NOMO-1 (cell line): ENCODE data around the gene LRRC70.
"Not testable (repeated sequence)": the region's sequence is repeated elsewhere in the genome, so short reads cannot be mapped to it uniquely, and the experiment has no call there.

Experiments used
- DNase-seq, 2 experiments: peaks; one replicate each; lab custom pipeline; 2025; ENCODE audit not compliant: unreplicated experiment in 2 of 2; lab: John Stamatoyannopoulos, UW

Gene LRRC70

DNA sequence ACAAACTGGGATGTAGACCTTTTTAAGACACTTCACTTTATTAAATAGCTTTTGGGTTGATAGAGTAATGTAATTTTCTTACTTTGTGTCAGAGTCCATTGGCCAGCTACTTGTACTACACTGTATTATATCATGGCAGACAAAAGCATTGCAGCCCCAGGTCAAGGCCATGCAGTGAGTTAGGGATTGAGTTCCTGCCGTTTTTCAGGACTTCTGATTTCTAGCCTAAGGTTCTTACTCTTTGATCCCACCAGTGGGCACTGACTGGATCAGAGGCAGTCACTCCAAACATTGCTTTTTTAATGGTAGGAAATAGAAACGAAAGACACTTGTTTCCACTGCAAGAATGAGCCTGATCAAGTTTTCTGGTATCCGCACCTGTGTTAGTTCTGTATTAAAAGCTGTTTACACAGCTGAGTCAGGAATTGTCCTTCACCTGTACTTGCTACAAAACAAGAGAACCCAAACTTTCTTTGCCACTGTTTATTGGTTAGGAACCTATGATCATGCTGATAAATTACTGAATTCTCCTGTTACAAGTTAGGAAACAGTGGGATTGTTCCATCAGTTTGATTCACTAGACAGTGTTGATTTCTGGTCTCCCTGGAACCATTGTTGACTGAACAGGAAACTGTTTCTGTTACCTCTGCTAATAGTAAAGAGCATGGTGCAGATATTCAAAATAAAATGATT is 22.1 kb downstream of the LRRC70 start:
- DNase-seq, result no peak

DNA sequence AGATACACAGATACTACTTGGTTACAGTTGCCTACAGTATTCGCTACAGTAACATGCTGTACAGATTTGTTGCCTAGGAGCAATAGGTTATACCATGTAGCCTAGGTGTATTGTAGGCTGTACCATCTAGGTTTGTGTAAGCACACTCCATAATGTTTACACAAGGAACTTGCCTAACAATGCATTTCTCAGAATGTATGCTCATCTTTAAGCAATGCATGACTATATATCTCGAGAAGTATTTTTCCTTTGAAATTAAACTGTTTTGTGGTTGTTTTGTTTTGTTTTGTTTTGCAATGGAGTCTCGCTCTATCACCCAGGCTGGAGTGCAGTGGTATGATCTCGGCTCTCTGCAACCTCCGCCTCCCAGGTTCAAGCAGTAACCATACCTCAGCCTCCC is 25.3 kb downstream of the LRRC70 start:
- no peak for DNase-seq

DNA sequence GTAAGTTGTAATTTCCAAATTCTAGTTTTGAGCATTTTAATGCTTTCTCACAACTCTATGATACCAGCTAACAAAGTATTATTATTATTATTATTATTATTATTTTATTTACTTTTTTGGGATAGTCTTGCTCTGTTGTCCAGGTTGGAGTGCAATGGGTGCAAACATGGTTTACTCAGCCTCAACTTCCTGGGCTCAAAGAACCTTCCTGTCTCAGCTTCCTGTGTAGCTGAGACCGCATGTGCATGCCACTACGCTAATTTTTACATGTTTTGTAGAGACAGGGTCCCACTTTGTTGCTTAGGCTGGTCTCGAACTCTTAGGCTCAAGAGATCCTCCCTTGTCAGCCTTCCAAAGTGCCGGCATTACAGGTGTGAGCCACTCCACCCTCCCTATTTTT is 27.0 kb downstream of the LRRC70 start:
- DNase-seq, result no peak

DNA sequence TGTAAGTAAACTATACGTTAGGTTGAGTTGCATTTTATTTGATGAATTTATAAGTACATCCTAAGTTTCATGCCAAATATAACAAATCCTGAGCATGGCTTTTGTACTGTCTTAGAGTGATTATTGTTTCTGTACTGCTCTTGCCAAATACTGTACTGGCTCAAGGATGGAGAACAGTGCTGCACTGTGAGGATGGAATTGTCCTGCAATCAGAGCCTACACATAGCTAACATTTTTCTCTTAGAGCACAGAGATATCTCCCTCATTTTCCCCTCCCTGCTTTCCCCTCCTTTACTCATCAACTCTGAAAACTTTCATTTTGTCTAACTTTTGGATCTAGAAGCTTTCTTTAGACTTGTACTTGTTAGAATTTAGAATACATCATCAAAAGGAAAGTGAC is 28.3 kb downstream of the LRRC70 start:
- DNase-seq, result no peak

DNA sequence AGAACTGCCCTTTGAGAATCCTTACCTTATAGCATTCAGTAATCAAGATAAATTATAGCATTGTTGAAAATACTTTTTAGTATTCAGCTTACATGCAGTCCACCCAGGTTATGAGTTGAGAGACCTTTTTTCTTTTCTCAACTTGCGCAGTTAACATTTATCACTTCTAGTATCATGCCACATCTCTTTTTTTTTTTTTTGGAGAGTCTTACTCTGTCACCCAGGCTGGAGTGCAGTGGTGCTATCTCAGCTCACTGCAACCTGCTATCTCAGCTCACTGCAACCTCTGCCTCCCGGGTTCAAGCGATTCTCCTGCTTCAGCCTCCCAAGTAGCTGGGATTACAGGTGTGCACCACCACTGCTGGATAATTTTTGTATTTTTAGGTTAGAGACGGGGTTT is 29.0 kb downstream of the LRRC70 start:
- no peak for DNase-seq

DNA sequence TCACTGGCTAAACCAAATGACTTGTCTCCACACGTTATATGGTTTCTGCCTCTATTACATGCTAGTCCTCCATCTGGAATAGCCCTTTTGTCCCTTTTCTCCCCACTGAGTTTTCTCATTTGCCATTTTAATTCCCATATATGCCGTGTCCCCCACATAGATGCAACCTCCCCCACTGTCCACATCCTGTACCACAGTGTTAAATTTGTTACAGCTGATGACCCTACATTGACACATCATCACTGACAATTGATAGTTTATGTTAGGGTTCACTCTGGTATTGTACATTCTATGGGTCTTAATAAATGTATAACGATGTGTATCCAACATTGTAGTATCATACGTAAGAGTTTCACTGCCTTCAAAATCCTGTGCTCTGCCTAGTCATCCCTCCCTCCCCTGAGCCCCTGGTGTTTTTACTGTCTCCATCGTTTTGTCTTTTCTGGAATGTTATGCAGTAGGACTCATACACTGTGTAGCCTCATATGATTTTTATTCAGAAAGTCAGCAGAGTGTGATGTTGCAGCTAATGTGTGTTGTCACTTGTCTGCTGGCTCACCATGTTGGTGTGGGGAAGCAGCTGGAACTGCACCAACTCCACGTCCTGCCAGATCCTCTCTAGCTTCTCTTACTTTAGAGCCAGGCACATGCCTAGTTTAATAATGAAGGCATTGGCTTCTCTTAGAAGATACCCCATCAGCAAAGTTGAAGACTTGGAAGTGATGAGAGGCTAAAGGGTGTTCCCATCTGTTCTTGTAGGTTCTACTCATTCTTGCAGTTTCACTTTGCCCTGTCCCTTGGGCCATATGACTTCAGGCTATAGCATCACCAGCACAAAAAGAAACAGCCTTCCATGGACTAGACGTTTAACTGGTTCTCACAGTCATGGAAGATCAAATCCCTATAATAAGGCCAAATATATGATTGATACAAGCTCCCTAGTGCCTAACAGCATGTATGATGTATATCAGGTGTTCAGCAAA is 30.2 kb downstream of the LRRC70 start:
- DNase-seq, result no peak

DNA sequence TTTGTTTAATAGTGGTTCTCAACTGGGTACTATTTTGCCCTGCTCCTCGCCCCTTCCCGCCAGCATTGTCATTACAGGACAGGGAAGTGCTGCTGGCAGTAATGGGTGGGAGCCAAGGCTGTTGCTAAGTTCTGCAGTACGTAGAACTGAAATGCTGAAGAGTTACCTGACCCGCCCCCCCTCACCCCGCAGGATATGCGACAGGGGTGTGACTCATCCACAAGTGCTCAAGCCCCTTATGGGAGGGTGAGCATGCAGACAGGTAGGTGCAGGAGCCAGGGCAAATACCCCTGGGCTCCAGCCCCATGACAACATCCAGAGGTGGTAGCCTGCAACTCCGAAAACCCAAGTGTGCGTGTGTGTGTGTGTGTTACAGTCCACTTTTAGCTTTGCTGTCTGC is 35.7 kb downstream of the LRRC70 start:
- no peak for DNase-seq

DNA sequence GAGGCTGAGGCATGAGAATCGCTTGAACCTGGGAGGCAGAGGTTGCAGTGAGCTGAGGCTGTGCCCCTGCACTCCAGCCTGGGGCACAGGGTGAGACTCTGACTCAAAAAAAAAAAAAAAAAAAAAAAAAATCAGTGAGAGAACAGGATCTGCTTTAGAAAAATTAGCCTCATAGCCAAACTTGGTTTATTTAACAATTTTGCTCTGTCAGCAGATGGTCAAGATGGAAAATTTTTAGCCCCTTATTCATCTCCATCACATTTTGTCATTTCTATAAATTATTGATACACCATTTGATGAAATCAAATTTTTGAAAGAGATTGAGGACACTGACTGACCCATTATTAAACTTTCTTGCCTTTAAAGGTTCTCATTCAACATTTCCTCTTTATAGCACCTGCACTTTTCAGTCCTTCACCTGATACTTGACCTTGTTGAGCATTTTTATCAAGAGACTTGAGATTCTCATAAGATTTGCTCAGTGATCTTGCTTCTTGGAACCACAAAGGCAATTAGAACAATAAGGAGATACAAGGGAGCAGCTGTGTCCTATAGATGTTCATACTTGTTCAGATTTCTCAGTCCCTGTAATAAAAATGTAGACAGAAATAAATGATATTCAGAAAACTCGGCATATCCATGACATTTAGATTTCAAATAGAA is 38.1 kb downstream of the LRRC70 start:
- DNase-seq, result no peak

DNA sequence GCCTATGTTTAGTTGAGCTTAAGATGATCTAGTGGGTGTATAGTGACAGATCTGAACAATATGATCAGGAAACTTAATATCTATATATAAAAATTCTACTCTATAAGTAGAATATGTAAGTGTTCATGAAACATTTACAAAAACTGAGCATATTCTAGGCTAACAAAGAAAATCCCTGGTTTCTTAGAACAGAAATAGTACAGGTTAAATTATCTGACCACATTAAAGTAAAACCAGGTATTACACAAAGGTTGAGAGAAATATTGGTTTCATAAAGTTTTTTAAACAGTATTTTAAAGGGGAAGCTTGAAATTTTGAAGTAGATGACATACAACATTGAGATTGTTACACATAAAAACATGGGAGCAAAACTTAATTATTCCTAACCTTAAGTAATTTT is 39.3 kb downstream of the LRRC70 start:
- DNase-seq, result no peak

DNA sequence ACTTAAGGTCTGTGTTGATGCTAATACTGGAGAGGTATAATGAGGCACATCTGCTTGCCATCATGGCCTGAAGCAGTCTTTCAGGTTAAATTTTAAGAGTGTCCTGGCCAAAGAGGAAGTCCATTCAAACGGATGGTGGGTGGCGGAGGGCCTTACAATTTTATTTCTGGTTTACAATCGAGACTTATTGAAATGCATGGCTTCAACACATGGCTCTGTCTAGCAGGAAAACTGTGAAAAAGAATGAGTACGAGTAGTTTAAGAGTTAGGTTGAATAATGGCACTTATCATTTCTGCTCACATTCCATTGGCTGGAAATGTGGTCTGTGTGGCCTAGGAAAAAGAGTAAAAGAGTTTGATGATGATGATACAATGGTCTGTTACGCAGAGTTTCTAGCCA is 42.1 kb downstream of the LRRC70 start:
- no peak for DNase-seq

DNA sequence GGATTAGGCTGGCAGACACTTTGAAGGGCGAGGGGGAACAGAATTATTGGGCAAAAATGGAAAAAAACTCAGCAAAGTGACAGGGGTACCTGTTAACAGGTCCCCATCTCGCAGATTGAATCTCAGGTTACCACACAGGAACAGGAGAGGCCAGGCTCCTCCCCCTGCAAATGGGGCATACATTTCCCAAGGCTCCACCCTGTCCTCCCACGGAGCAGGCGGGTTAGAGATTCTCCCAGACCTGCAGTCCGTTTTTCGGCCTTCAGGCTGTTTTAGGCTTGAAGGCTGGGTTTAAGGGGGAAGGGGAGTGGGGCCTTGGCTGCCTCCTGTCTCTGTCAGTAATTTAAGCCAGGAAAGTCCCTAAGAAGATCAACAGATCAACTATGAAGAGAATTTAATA is 42.7 kb downstream of the LRRC70 start:
- DNase-seq, result no peak

DNA sequence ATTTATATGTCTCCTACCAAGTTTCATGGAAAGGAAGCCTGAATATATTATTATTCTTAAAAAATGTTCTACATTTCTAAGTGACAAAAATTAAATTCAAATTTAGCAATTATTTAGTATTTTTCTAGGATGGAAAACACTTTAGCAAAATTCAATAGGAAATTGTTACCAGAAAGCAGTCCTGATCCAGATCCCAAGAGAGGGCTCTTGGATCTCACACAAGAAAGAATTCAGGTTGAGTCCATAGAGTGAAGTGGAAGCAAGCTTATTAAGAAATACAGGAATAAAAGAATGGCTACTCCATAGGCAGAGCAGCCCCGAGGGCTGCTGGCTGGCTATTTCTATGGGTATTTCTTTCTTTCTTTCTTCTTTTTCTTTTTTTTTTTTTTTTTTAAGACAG is 44.7 kb downstream of the LRRC70 start:
- no peak for DNase-seq

DNA sequence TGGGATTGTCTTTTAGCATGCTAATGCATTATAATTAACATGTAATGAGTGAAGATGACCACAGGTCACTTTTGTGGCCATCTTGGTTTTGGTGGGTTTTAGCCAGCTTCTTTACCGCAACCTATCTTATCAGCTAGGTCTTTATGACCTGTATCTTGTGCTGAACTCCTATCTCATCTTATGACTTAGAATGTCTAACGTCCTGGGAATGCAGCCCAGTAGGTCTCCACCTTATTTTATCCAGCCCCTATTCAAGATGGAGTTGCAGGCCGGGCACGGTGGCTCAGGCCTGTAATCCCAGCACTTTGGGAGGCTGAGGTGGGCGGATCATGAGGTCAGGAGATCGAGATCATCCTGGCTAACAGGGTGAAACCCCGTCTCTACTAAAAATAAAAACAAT is 45.8 kb downstream of the LRRC70 start:
- DNase-seq, result not testable (repeated sequence)

DNA sequence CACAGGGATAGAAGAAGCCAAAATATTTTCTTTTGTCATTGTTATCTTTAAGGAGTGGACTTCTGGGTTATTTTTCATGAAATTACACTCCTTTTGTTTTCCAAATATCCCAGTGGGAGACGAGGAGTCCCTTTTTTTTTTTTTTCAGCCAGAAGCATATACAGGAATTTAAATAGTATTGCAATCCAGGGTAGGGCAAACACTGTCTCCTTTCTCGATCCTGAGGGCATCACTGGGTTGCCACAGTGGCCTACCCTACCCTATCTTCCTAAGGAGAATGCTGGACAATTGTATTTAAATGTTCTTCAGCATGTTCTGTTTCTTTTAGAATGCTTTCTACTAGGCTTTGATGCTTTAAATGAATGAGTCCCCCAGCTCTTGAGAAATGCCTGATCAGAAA is 47.9 kb downstream of the LRRC70 start:
- DNase-seq, result no peak

DNA sequence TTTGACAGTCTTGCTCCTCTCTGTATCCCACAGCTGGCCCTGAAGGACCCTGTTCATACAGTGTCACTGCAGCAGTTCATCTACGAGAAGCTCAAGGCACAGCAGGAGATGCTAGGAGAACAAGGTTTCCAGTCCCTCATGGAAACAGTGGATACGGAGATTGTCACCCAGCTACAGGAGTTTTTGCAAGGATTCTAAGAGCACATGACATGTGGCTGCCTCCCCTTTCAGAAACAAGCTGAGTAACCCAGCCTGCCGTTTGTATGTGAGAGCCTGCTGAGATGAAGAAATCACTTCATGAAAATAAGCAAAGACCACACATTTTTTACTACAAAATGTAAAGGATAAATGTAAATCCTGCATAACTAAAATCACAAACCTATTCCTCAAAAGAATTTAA is 48.5 kb downstream of the LRRC70 start:
- DNase-seq, result no peak

DNA sequence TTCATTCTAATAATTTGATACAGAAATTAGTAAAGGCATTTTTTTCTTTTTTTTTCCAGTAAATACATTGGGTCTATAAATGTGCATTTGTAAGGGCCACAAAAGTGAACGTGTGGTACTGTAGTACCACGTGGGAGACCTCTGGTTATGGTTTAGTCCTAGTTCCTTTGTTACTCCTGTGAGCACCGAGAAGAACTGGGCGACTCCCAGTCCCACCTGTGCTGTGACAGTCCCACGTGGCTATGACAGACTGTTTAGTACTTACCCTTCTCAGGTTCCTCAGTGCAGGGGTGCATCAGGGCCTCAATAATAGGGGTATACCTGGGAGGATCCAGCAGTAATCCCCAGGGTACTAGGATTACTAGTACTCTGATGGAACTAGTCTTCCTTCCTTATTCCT is 49.3 kb downstream of the LRRC70 start:
- no peak for DNase-seq
